ENCODE data around the gene DYRK1A. TPM values are rescaled to one million over a fixed set of nuclear protein-coding genes. Genes with fewer than 3 reads are reported as not detected.

DYRK1A gene
- total and polyA plus RNA-seq, 7 donors: 21.5 to 105 (median 79.9) TPM

DNA sequence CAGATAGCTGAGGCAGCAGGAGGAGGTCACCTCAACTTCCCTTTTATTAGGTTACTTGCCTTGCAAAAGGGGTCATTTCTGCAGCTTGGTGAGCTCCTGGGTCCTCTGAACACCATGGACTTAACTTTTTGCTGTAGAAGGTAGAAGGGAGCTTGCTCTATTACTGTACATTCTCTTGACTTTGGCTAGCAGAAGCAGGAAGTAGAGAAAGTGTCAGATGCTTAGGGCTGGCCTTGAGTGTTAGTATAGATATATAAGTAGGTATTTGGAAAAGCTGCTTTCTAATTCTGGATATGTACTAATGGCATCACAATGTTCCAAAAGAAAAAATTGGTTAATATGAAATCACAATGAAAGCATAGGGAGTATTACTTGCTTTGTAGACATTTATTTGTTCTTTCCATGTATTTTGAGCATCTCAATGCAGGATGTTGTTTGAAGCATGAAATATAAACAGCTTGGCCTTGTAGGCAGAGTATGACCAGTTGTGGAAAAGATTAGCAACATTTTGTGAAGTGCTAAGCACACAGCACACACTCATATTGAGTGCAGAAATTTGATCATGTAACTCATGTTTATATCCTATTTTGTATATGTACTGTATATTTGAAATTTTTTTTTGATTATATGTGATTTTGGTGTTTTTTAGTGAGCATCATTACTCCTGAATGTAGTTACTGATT is 108.8 kb downstream of the DYRK1A start:
- no peak overlapping the region for H3K4me3 ChIP-seq
- H3K27me3 ChIP-seq (ENCODE audit: insufficient read depth in 3 of 3, low read length in 2 of 3): no peaks in the 10 kb centered on the region
- TF ChIP-seq, protein P1, sequence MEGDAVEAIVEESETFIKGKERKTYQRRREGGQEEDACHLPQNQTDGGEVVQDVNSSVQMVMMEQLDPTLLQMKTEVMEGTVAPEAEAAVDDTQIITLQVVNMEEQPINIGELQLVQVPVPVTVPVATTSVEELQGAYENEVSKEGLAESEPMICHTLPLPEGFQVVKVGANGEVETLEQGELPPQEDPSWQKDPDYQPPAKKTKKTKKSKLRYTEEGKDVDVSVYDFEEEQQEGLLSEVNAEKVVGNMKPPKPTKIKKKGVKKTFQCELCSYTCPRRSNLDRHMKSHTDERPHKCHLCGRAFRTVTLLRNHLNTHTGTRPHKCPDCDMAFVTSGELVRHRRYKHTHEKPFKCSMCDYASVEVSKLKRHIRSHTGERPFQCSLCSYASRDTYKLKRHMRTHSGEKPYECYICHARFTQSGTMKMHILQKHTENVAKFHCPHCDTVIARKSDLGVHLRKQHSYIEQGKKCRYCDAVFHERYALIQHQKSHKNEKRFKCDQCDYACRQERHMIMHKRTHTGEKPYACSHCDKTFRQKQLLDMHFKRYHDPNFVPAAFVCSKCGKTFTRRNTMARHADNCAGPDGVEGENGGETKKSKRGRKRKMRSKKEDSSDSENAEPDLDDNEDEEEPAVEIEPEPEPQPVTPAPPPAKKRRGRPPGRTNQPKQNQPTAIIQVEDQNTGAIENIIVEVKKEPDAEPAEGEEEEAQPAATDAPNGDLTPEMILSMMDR (IDR thresholded peaks at IDR 0.05): no peak
- peak overlapping the region; percentile 38 for H3K27ac ChIP-seq
- DNase-seq (no peak), ATAC-seq (peak in 2 of 4 donors; percentile 21 to 25)
- intact Hi-C loops (cut with DNase I): no loop called here
- H3K36me3 ChIP-seq (ENCODE audit: insufficient read depth in 1 of 2, low read depth in 1 of 2): peaks cover 0 to 13% of the 10 kb centered on the region in 2 donors
- no peaks in the 10 kb centered on the region for H3K9me3 ChIP-seq
- peaks cover 76% of the 10 kb centered on the region for H3K4me1 ChIP-seq

DNA sequence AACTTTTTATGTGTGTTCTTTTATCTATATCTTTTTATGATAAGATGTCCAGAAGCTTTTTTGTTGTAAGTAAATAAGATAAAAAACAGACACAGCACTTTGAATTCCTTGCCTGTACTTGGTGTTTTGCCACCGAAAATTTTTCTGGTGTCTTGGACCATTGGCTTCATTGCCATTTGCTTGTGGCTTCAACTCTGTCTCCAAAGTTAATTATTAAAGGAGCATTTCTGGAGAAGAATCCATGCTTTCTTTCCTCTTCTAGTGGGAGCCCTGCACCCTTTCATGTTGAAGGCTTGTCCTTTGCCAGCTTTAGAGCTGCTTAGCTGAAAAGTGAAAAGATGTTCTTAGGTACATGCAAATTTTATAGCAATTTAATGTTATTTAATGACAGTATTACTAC is 112.2 kb downstream of the DYRK1A start:
- ATAC-seq: no peak
- no peak for DNase-seq
- TF ChIP-seq, protein P1 (IDR thresholded peaks at IDR 0.05): no peak
- Histone ChIP-seq H3K27ac (no peak overlapping the region), H3K4me1 (peaks cover 44% of the 10 kb centered on the region), H3K9me3 (no peaks in the 10 kb centered on the region), H3K4me3 (no peak overlapping the region), H3K36me3 (ENCODE audit: insufficient read depth in 1 of 2, low read depth in 1 of 2) (peaks cover 0 to 30% of the 10 kb centered on the region in 2 donors), H3K27me3 (ENCODE audit: insufficient read depth in 3 of 3, low read length in 2 of 3) (no peaks in the 10 kb centered on the region)
- 23 to 32% (median 27%) methylated on average over 1 of the region's 1 CpG for WGBS, 3 donors
- intact Hi-C loops (cut with DNase I): no loop called here

DNA sequence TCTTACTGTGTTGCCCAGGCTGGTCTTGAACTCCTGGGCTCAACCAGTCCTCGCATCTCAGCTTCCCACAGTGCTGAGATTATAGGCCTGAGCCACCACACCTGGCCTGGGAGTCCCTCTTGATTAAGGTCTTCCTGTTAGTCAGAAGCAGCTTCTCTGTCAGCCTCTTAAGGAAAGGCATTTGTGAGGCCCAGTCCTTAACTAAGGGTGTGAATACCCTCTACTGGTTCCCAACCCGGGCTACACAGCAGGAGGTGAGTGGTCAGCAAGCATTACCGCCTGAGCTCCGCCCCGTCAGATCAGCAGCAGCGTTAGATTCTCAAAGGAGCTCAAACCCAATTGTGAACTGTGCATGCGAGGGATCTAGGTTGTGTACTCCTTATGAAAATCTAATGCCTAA is 117.2 kb downstream of the DYRK1A start:
- ATAC-seq (peak in 1 of 4 donors; percentile 32), DNase-seq (no peak)
- Histone ChIP-seq H3K9me3 (no peaks in the 10 kb centered on the region), H3K27ac (no peak overlapping the region), H3K4me1 (peaks cover 16% of the 10 kb centered on the region), H3K27me3 (ENCODE audit: insufficient read depth in 3 of 3, low read length in 2 of 3) (no peaks in the 10 kb centered on the region), H3K4me3 (no peak overlapping the region), H3K36me3 (ENCODE audit: insufficient read depth in 1 of 2, low read depth in 1 of 2) (peaks cover 0 to 51% of the 10 kb centered on the region in 2 donors)
- intact Hi-C loops (cut with DNase I): no loop called here
- TF ChIP-seq, protein P1 (IDR thresholded peaks at IDR 0.05): no peak
- 88 to 91% (median 91%) methylated on average over 7 of the region's 7 CpGs for WGBS, 3 donors

DNA sequence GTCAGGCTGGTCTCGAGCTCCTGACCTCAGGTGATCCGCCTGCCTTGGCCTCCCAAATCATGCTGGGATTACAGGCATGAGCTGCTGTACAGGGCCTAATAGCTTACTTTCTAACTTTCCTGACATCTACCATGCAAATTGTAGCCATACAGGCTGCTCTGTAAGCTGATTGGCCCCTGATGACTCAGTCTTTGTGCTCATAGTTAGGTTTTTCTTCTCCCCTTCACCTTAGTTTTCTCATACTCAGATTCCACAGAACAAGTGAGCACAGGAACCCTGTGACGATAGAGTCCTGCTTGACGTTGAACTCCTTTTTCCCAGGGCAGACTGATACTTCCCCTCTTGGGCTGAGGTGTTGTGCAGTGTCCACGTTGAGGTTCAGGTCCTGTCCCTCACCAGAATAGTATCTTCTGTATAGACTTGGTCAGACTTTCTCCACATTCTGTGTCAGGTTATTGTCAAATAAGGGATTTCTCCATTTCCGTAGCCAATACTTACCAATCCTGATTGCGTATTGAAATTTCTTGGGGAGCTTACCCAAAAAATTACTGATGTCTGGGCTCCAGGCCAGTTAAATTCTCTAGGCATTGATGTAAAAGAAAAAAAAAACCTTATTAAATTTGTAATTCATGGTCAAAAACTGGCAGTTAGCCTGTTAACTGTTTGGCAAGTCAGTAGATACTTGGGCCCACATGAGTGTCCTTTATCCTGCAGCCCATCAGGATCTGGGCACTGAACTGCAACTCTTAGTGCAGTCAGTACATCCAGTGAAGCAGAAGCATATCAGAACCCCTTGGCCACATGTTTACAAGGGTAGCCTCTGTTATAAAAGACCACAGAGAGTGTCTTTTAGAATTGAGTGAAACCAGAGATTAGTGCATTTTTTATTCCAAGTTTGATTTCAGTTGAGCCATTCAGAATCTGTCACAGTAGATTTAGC is 118.2 kb downstream of the DYRK1A start:
- Histone ChIP-seq H3K4me3 (no peak overlapping the region), H3K9me3 (no peaks in the 10 kb centered on the region), H3K27ac (no peak overlapping the region), H3K36me3 (ENCODE audit: insufficient read depth in 1 of 2, low read depth in 1 of 2) (peaks cover 0 to 50% of the 10 kb centered on the region in 2 donors), H3K27me3 (ENCODE audit: insufficient read depth in 3 of 3, low read length in 2 of 3) (no peaks in the 10 kb centered on the region), H3K4me1 (peaks cover 23% of the 10 kb centered on the region)
- ATAC-seq (peak in 3 of 4 donors; percentile 33 to 49 (median 38)), DNase-seq (no peak)
- 85 to 89% (median 86%) methylated on average over 7 of the region's 7 CpGs for WGBS, 3 donors
- intact Hi-C loops (cut with DNase I): no loop called here
- TF ChIP-seq, protein P1 (IDR thresholded peaks at IDR 0.05): no peak

Measured in psoas muscle (tissue), 8 donors.